ENCODE measurements around the gene METAP1D.

METAP1D gene

DNA sequence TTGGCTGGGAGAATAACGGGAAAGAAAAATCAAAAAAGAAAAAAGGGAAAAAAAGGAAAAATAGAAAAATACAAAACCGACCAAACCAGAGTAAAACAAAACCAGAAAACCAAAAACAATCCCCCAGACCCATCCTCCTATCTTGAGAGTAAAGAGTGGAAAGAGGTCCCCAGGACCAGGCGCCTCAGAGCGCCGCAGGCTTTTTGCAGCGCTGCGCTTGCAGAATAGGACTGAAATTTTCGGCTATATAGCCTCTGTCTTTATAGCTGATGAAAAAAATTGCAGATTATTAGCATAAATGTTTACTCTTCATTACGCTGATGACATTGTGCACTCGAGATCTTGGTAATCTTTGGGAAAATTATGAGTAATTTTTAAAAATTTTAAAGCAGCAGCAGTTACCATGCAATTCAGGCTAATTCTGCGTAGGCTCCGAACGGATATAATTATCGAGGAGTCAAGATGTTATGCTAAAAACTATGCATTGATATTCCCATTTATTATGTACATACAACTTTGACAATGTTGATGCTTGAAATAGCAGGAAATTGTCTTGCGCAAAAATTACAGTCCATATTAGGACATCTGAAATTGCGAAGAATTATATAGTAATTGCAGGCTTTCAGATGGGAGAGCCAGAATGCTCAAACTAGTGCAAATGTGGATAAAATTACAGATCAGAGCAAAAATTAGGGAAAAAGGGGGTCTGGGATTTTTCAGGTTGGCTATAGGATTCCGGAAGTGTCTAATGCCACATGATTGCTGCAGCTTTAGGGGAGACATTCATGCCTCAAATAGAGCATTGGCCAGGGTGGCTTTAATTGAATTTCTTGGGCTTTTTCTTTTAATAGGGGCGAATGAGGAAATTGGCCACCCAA lies 93.9 kb downstream of the METAP1D start:
- no peak for DNase-seq

DNA sequence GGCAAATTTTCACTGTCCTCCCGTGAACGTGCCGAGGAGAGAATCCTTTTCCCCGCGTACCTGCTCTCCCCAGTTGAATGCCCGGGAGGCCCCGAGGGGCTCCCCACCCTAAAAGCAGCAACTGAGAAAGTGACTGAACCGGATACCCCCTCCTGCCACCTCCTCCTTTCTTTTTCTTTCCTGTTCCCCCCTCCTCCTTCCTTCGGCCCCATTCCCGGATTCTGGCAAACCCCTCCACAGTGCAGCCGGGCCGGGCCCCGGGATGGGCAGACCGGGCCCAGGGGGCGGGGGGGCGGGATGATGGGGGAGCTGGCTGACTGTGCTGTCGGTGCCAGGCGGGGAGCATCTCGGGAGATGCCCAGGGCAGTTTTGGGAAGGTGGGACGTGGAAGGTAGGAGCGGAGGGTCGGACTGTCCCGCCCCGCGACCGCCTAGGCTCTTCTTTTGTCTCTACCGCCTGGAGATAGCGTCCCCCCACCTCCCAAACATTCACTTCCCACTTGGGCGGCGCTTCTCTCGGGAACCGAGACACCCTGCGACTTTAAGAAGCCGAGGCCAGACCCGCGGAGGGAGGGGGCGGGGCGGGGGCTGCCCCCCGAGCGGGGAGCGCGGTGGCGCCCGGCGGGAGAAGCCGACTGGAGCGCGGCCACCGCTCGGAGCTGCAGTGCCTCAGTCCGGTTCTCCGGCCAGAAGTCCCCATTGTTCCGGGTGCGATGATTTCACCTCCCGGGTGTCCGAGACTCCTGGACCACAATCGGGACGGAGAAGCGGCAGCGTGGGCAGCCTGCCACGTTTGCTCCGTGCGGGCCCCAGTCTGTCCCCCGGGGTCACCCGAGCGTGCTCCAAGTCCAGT lies 94.8 kb downstream of the METAP1D start:
- DNase-seq = no peak

DNA sequence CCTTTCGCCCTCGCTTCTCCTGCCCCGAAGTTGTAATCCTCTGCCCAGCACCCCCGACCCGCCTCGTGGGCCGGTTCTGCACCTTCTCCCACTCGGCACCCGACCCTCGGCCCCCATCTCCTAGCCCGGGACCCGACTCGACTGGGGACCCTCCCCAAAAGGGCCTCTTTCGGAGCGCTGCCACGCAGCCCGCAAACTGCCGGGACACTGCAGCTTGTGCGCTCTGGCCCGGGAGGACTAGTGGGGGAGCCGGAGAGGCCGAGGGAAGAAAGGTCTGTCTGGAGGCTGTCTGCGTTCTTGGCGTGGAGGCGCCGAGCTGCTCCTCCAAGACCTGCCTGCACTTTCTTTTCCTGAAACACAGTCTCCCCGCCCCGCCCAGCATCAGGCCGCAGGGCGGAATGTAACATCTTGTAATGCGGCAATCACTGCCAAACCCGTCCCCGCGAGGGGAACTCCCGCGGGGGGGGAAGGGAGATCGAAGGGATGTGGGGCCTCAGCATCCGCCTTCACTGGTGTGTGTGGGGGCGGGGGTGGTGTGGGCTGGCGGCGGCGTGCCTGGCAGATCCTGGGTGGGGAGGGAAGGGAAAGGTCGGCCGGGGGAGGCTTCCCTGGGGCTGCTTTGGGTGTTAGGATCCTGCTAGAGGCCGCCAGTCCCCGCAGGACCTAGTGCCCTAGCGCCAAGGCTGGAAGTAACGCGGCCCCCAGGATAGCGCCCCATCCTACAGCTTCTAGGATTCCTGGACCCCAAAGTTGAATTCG lies 95.6 kb downstream of the METAP1D start:
- peak; percentile 72 for DNase-seq

DNA sequence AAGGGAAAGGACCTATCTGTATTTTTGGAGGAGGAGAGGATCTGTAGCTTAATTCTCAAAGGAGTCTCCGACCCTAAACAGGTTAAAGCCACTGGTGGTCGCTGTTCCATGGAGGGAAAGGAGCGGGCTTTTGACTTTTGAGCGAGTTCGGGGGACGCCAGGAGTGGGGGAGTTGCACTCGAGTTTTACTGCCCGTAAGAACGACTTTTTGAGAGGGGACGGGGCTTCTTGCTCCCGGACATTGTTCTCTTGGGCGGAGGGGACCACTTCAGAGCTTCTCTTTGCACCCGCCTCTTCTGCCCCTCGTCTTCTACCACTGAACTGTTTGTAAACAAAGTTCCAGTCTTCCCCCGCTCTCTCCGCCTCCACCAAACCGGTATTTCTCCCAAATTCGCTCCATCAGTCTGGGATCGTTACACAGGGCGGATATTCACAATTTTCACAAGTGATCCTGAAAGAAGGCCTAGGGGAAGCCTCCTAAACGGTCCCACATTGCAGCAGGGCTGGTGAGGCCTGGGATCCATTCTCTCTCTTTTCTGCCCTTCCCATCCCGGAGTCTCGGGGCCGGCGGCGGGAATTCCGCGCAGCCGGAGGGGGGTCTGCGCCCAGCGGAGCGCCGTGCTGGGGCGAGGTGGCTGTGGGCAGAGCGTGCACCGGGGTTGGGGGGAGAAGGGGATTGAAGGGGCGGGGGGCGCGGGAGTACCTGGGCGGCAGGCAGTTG lies 96.3 kb downstream of the METAP1D start:
- DNase-seq = no peak

DNA sequence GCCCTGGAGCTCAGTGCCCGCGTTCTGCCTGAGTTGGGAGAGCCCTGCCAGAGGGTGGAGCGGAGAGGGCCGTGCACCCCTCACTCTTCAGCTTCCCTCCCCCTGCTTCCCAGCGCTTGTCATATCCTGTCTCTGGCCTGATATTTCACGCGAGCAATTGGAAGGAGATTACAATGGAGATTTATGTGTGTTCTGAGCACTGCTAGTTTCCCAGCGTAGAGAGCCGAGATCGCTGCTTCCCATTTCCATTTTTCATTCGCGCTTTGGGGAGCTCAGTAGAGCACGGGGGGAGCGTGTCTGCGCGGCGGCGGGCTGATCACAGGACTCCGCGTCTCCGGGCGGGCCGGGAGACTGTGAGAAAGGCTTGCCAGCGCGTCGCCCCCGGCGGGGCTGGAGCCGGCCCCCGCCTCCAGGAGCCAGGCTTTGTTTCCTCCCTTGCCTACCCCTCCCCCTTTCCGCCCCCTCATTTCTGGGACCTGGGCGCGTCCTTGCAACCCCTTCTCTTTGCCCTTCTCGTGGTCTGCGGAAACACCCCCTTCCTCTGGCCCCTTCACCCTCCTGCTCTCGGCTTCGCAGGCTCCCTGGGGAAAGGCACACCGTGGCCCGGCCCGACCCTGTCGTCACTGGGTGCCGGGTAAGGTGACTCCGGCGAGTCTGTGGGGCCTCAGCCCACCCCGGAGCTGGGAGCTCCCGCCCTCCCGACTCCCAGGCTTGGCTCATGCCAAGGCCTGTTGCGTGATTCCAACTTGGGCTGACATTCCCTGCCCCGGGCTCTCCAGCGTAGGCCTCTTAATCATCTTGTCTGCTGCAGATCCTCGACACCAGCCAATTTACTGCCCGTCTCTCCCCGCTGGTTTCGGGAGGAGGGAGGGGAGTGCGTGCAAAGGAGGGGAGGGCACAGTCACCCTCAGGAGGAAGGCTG lies 97.1 kb downstream of the METAP1D start:
- peak; percentile 28 for DNase-seq

DNA sequence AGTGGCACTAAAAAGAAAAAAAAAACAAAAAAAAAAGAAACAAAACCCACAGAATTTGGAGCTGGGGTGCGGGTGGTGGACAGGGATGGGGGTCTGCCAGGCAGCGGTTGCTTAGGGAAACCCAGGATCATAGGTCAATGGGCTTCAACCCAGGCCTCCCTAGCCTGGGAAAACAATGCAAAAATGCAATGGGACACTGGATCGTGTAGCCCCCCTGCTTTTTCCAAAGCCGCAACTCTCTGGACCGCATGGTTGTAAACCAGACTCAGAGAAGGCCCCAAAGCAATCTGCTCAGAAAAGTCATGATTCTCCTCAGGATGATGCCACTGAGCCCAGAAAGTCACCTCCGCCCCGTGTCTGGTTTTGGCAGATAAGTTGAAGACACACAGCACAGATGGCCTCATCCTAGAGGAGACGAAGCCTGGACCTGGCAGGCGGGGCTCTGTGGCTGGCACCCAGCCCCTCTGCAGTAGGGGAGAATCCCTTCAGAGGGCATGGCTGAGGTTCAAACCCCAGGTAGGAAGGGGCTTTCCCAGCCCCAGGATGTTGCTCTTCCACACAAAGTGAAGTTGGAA lies 97.9 kb downstream of the METAP1D start:
- peak; percentile 28 for DNase-seq

DNA sequence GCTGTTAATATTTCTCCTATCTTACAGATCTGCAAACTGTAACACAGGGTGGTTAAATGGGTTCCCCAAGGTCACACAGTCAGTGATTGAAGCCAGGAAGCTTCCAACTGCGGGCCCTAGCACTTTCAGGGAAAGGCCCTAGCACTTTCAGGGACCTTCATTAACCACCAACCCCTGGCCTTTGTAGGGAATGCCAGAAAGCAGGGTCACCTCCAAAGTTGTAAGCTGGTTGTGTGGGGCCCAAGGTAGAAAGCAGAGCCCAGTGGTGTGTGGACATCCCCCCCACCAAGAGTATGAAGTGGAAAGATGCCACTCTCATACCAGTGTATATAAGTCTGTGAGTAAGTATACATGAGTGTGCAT lies 98.5 kb downstream of the METAP1D start:
- no peak for DNase-seq

DNA sequence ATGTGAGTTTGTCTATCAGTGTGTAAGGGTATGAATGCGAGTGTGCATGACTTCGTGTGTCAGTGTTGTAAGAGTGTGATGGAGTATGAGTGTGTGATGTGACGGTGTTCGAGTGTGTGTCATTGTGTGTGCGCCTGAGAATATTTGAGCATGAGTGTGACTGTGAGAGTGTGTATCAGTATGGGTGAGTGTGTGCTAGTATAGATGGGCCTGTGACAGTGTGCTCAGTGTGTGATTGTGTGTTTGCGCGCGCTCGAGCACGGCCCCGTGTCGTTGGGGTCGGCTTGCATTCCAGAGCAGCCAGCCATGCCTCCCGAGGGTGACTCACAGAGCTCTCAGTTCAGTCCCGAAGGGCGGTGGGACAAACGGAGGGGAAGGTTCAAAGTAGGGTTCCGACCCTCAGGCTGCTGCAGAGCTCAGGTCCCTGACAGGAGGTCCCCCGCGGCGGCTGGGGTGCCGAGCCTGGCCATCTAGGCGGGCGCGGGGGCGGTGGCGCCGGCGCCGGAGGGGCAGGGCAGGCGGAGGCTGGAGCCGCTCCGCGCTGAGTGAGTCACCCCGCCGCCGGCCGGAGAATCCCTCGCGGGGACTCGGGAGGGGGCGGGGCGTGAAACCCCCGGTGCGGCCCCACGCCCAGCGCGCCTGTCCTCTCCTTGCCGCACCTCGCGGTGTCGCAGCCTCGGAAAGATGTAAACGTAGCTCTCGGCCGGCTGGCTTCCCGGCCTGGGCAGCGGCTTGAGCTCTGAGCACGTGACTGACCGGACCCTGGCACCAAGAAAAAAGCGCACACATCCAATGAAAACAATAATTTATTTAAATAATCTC lies 99.1 kb downstream of the METAP1D start:
- peak; percentile 68 for DNase-seq

DNA sequence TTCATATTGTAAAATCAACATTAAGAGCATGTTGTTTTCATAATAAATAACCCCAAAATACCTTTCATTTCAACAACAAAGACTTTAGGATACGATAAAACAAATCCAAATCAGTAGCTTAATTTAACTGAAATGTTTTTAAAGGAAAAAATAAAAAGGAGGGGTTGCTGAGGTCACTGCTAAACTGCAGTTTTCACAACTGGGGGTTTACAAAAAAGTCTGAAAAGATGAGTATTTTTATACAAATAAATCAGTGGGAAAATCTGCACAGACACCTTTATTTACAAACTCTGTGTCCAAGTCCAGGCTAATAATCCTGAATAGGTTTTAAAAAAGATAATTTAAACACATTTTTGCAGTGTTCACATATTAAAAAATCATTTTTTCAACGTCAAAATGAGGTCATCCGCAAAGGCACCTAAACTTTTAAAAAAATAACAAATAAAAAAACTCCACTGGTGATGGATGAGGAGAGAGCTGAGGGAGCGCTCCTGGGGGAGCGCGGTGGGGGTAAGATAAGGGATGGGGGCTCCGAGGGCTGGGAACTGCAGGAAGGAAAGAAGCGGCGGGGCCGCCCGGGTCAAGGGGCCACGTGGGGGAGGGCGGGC lies 99.8 kb downstream of the METAP1D start:
- no peak for DNase-seq

DNA sequence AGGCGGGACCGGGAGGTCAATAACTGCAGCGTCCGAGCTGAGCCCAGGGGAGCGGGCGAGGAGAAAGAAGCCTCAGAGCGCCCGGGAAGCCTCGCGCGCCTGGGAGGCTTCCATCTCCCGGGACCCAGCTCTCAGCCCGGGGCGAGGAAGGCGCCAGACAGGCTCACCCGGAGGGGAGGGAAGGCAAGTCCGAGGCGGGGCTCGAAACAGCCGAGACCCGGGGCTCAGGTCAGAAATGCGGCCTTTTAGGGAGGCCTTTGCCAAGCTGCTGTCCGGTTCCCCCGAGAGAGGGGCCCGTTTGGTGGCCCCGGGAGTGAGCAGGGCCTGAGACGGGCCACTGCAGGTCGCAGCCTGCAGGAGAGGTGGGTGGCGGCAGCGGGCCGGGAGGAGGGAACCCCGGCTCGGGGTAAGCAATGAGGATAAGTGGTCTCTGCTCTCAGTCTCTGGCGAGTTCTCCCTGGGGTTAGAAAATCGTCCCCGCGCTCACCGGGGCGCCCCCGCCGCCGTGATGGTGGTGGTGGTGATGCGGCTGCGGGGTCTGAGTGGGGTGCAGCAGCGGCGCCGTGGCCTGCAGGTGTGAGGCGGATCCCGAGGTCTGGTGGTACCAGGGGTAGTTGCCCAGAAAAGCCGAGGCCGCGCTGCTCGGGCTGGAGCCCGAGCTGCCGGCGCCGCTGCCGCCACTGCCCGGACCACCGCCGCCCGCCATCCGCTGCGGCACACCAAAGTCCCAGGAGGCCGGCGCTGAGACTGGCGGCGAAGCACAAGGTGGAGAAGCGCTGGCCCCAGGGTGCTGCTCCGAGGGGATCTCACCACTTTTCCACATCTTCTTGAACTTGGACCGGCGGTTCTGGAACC lies 100.6 kb downstream of the METAP1D start:
- peak; percentile 25 for DNase-seq

DNA sequence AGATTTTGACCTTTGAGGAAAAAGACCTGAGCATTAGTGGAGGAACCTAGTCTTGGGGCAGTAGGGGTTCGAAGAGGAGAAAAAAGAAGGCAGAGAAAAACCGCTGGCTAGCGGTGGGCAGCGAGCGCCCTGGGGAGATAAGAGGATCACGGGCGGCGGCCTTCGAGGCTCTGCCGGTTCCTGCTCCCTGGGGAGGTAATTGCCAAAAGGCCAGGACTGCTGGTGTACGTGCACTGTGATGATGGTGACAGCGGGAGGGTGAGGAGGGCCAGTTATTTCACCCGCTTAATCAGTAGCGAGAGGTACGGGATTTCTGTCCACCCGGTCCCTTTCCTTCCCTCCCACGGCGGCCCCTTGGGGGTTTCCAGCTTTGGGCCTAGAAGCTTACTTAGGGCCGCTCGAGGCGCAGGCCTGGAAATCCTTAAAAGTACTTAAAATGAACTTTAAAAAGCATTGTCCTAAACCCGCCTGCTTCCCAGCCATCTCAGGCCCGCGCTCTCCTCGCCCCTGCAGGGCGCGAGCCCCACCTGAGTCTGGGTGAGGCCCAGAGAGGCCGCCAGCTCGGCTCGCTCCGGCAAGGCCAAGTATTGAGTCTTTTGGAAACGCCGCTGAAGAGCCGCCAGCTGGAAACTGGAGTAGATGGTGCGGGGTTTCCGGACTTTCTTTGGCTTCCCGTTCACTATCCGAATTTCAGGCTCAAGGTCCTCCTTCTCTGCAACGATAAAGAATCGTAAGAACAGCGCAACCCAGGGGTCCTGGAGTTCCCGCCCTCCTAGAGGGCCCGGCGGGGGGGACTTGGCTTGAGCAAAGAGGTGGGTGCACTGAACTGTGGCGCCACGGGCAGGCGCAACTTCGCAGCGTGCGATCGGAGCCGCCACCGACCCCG lies 101.4 kb downstream of the METAP1D start:
- DNase-seq = peak; percentile 40

DNA sequence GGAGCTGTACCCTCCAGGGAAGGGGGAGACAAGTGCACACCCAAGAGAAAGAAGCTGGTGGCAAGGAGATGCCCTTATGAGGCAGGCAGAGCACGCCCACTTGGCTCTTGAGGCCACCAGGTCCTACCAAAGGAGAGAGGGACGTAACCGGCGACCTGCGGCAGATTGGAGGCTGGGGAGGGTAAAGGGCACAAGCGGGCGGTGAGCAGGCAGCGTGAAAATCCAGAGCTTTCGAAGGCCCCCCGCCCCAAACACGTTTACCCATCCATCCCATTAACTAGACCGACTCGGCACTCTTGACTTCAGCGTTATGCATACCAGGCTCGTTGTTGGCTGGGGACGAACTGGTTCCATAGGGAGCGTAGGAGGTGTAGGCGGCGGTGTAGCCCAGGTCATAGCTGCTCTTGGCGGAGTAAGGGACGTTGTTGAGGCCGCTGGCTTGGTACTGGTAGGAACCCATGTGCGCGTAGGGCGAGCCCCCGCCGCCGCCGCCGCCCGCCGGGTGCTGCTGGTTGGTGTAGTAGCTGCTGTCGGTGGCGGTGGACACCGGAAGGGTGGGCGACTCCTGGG lies 102.2 kb downstream of the METAP1D start:
- peak; percentile 47 for DNase-seq

DNA sequence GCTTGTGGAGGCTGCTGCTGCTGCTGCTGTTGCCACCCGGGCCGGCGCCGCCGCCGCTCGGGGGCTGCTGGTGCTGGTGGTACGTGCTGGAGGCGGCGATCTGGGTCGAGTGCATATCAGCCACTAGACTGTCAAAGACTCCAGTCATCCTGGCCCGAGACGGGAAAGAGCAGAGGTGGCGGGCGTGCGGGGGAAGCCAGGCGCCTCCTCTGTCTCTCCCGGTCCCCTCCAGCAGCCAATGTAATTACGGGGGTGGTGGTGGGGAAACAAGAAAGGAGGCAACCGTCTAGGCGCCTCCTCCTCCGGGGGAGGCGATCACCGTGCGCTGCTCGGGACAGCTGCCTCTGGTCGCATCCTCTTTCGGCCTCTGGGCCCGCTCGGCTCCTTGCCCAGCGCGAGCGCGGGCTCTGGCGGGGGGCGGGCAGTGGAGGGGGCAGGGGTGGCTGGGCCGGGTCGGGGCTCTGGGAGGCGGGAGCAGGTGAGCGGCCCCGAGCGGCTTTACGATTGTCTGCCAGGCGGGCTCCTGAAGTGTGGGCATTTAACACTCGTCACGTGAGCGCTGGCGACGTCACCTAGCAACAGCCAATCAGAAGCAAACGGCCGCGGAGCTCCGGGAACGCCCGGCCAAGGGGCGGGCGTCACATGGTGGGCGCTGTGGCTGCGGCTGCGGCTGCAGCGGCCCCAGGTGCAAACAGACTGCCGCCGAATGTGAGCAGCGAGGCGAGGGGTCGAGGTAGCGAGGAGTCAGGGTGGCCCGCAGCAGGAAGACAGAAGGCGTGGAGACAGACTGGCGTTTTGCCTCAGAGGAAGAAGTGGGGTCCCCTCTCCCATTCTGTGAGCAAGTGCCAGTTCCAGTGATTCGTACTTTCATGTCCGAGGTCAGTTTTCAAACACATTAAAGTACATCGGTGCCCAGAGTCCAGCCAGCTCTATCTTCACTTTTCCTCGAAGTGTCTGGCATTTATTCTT lies 102.9 kb downstream of the METAP1D start, which contains the start of gene DLX2:
Gene DLX2, minus strand, starts transcription at position 510 of the 969 bp plus-strand sequence. Its CDS starts 362 bp downstream, at position 148.
- peak; percentile 86 for DNase-seq

DNA sequence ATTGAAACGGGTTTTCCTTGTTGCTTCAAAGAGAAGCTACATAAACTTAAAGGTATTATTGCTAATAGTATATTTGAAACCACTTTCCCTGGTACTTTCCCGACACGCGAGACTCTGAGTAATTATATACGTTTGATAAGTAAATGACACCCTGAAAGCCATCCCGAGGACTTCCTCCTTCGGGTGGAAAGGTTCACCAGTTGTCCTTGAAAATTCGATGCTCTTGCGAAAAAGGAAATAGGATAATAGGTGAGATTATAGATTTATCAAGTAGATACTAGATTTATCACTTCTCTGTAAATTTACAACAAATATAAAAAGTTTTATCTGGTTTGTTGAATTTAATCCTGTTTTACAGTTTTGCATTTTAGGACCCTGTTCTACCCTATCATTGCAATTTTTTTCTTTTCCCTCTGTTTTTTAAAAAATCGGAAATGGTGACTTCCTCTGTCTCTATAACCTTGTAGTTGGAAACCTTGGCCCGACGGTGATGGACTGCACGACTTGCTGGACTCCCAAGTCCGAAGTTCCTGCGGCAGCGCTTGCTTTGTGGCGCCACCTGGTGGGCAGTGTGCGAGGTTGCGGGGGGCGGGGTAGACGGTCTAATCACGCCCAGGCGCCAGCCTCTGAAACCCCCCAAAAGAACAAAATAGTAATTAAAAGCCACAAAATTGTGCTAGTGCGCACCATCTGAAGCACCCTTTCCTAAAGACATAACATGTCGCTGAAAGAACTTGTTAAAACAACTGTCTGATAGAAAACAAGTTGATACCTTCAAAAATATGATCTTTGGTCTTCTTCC lies 103.9 kb downstream of the METAP1D start:
- peak; percentile 81 for DNase-seq
